ENCODE results near the gene MARCHF2.
A peak's percentile ranks its signal among the peaks of the same experiment; 100 is the strongest.
"Not testable (repeated sequence)": the region's sequence is repeated elsewhere in the genome, so short reads cannot be mapped to it uniquely, and the experiment has no call there.

MARCHF2 gene

GRCh38 chr19:8367327-8368001, 45.6 kb upstream of the MARCHF2 start:
- ChIA-PET POLR2A (interaction anchor here (1.4 kb wide), 1 partner anchor 23 kb away, joined by 4 read pairs; the partner anchor contains the start of gene RAB11B), CTCF (interaction anchor here (0.6 to 1.3 kb wide), 2 partner anchors 13 to 112 kb away, joined by 4 to 5 read pairs; no protein-coding TSS in a partner anchor)
- TF ChIP-seq TARDBP (IDR thresholded peaks at IDR 0.05) (no peak), CTBP1 (IDR thresholded peaks at IDR 0.05; ENCODE audit: borderline replicate concordance) (no peak), ZNF384 (IDR thresholded peaks at IDR 0.05) (no peak), NFRKB (IDR thresholded peaks at IDR 0.05) (no peak), SP1 (IDR thresholded peaks at IDR 0.05) (no peak), FOXM1 (IDR thresholded peaks at IDR 0.05; ENCODE audit: borderline replicate concordance) (no peak), LEF1 (IDR thresholded peaks at IDR 0.05; ENCODE audit: borderline replicate concordance) (no peak), BHLHE40 (IDR thresholded peaks at IDR 0.05; ENCODE audit: borderline replicate concordance) (no peak), FOXA1 (IDR thresholded peaks at IDR 0.05) (no peak), ARNT (IDR thresholded peaks at IDR 0.05) (no peak), L3MBTL2 (conservative IDR thresholded peaks at IDR 0.05) (no peak), PKNOX1 (IDR thresholded peaks at IDR 0.05) (no peak), HDGF (IDR thresholded peaks at IDR 0.05; ENCODE audit: borderline replicate concordance) (no peak), ELF4 (IDR thresholded peaks at IDR 0.05) (no peak)
- DNase-seq (ENCODE audit: extremely low spot score): peak; percentile 45

- ChIA-PET POLR2A (interaction anchor here (0.6 to 0.7 kb wide), 2 partner anchors 8 to 20 kb away, joined by 3 read pairs; partner anchors contain the start of gene RAB11B), CTCF (interaction anchor here (0.6 kb wide), 1 partner anchor 346 kb away, joined by 3 read pairs; no protein-coding TSS in a partner anchor)
- no peak for DNase-seq (ENCODE audit: extremely low spot score)
- TF ChIP-seq ZNF384 (IDR thresholded peaks at IDR 0.05) (0 out of 2 replicates have a peak, but pooled peaks have one; percentile 20), SP1 (IDR thresholded peaks at IDR 0.05) (no peak)
These were observed 42.7 kb upstream of the MARCHF2 start for GRCh38 chr19:8370176-8371010.

- POLR2A ChIA-PET: no interaction called here
- no peak for DNase-seq (ENCODE audit: extremely low spot score)
- TF ChIP-seq TARDBP (IDR thresholded peaks at IDR 0.05): no peak
- no peak for TF ChIP-seq PKNOX1 (IDR thresholded peaks at IDR 0.05)
- no peak for TF ChIP-seq FOXM1 (IDR thresholded peaks at IDR 0.05; ENCODE audit: borderline replicate concordance)
- TF ChIP-seq FOXA1 (IDR thresholded peaks at IDR 0.05): no peak
- no peak for TF ChIP-seq ARNT (IDR thresholded peaks at IDR 0.05)
- CTCF ChIA-PET: interaction anchor here (0.6 kb wide), 1 partner anchor 347 kb away, joined by 3 read pairs; no protein-coding TSS in a partner anchor
These were observed 41.9 kb upstream of the MARCHF2 start for GRCh38 chr19:8371011-8371804.

- TF ChIP-seq ELF4 (IDR thresholded peaks at IDR 0.05) (no peak), CTBP1 (IDR thresholded peaks at IDR 0.05; ENCODE audit: borderline replicate concordance) (no peak), FOXM1 (IDR thresholded peaks at IDR 0.05; ENCODE audit: borderline replicate concordance) (no peak), L3MBTL2 (conservative IDR thresholded peaks at IDR 0.05) (no peak), ZNF384 (IDR thresholded peaks at IDR 0.05) (no peak), FOXK2 (IDR thresholded peaks at IDR 0.05) (no peak), ARNT (IDR thresholded peaks at IDR 0.05) (no peak), TARDBP (IDR thresholded peaks at IDR 0.05) (no peak), PKNOX1 (IDR thresholded peaks at IDR 0.05) (no peak), HDGF (IDR thresholded peaks at IDR 0.05; ENCODE audit: borderline replicate concordance) (no peak), NFRKB (IDR thresholded peaks at IDR 0.05) (no peak), FOXA1 (IDR thresholded peaks at IDR 0.05) (no peak)
- no peak for DNase-seq (ENCODE audit: extremely low spot score)
- ChIA-PET POLR2A (no interaction called here), CTCF (no interaction called here)
These were observed 39.0 kb upstream of the MARCHF2 start for GRCh38 chr19:8373867-8374813.

GRCh38 chr19:8375766-8376165, 37.3 kb upstream of the MARCHF2 start:
- CTCF ChIA-PET; POLR2A ChIA-PET; DNase-seq (ENCODE audit: extremely low spot score): not testable (repeated sequence)

GRCh38 chr19:8376373-8376974, 36.6 kb upstream of the MARCHF2 start:
- POLR2A ChIA-PET: interaction anchor here (1.5 kb wide), 1 partner anchor 13 kb away, joined by 4 read pairs; the partner anchor contains the start of gene RAB11B
- CTCF ChIA-PET; DNase-seq (ENCODE audit: extremely low spot score): not testable (repeated sequence)
